ENCODE data around the gene CEL. TPM values are rescaled to one million over a fixed set of nuclear protein-coding genes. Genes with fewer than 3 reads are reported as not detected.
A peak's percentile ranks its signal among the peaks of the same experiment; 100 is the strongest.

CEL gene
- total RNA-seq, 1 experiment from 2014 or later, result 6.9 TPM

- CTCF ChIA-PET, result interaction anchor here (3.1 kb wide), 1 partner anchor 24 kb away, joined by 20 read pairs; no protein-coding TSS in a partner anchor
Observed at GRCh38 chr9:133120501-133121197, 58.9 kb downstream of the CEL start.

More at GRCh38 chr9:133120501-133121197, 58.9 kb downstream of the CEL start:
- H3K4me2 ChIP-seq (ENCODE audit: low read length), result peak overlapping the region; percentile 97
- H3K79me2 ChIP-seq (ENCODE audit: insufficient read depth, low read length), result peaks cover 34% of the 10 kb centered on the region
- RAD21 ChIA-PET (ENCODE audit: low non-redundant PET in 1 of 2, low total read pairs in 2 of 2, uncharacterized antibody in 2 of 2, unreplicated experiment in 2 of 2), result no interaction called here
- no peak overlapping the region for H2AFZ ChIP-seq (ENCODE audit: low read depth, low read length, poor library complexity, severe bottlenecking)
- H3K9ac ChIP-seq (ENCODE audit: low read length), result peak overlapping the region; percentile 85
- TF ChIP-seq POLR2A (IDR thresholded peaks at IDR 0.05; ENCODE audit: borderline replicate concordance, extremely low read depth, insufficient read depth, insufficient read length), result peak; percentile 37
- TF ChIP-seq YY1 (IDR thresholded peaks at IDR 0.05; ENCODE audit: extremely low read depth, insufficient replicate concordance, low read depth, low read length), result no peak
- TF ChIP-seq ZFX (IDR thresholded peaks at IDR 0.05), result peak; percentile 83; the same call in 1 of the 2 replicates
- no peak for TF ChIP-seq TCF7L2 (IDR thresholded peaks at IDR 0.05; ENCODE audit: borderline replicate concordance, extremely low read depth, insufficient read depth, insufficient read length)
- no peak for TF ChIP-seq RAD21 (IDR thresholded peaks at IDR 0.05; ENCODE audit: low read depth)
- DNase-seq (ENCODE audit: low read depth, low spot score) (no peak), ATAC-seq (peak; percentile 20)
- peak overlapping the region; percentile 79 for H3K27ac ChIP-seq (ENCODE audit: low read depth, low read length)
- H3K9me3 ChIP-seq (ENCODE audit: control insufficient read depth in 1 of 2, insufficient read depth in 1 of 2, low read depth in 1 of 2, low read length in 2 of 2), result no peaks in the 10 kb centered on the region
- peak overlapping the region; percentile 62 to 80 for H3K4me3 ChIP-seq (replicated peaks in 1 of 2; ENCODE audit: low read depth in 1 of 2, low read length in 2 of 2)
- peaks cover 8 to 39% of the 10 kb centered on the region in 2 experiments for H3K4me1 ChIP-seq (ENCODE audit: control insufficient read depth in 1 of 2, insufficient read depth in 2 of 2, low read length in 2 of 2)
- no peaks in the 10 kb centered on the region for H3K27me3 ChIP-seq (ENCODE audit: insufficient read depth, low read length)
- H3K9me2 ChIP-seq (ENCODE audit: insufficient read depth), result no peaks in the 10 kb centered on the region
- intact Hi-C loops (cut with micrococcal nuclease), result loop anchor here (2.0 kb wide), 1 partner anchor 28 kb away; no protein-coding TSS in a partner anchor
- POLR2A ChIA-PET, result no interaction called here
- H3K36me3 ChIP-seq (ENCODE audit: control insufficient read depth in 1 of 2, insufficient read depth in 2 of 2, low read length in 2 of 2), result no peaks in the 10 kb centered on the region
- H4K20me1 ChIP-seq (ENCODE audit: insufficient read depth), result no peaks in the 10 kb centered on the region
- BruUV-seq (replicated peaks), result no TSS peak

Small RNA genes within 50 kb of the gene (microRNA-seq; reads per million reads assigned to microRNA genes)
- 10.5 reads per million, percentile 30 among the genes with 10 or more reads in this experiment for gene MIR6877 (ENCODE audit: borderline number of aligned reads)

Other genes with a start within 250 kb of the CEL start
- 2.5 TPM for gene AK8, start 183.7 kb upstream of the CEL start, total RNA-seq (2021; ENCODE audit: unreplicated experiment)
- gene SPACA9, start 183.1 kb upstream of the CEL start, total RNA-seq (2021; ENCODE audit: unreplicated experiment), result 8.0 TPM
- gene TSC1, start 117.4 kb upstream of the CEL start, total RNA-seq (2021; ENCODE audit: unreplicated experiment), result 34.5 TPM
- 0.20 TPM for gene GFI1B, start 83.3 kb upstream of the CEL start, total RNA-seq (2021; ENCODE audit: unreplicated experiment)
- gene GTF3C5, start 31.0 kb upstream of the CEL start, total RNA-seq (2021; ENCODE audit: unreplicated experiment), result 95.1 TPM
- gene RALGDS, start 59.3 kb downstream of the CEL start, total RNA-seq (2021; ENCODE audit: unreplicated experiment), result 36.1 TPM
- 0.34 TPM for gene GBGT1, start 101.9 kb downstream of the CEL start, total RNA-seq (2021; ENCODE audit: unreplicated experiment)
- gene OBP2B, start 147.3 kb downstream of the CEL start, total RNA-seq (2021; ENCODE audit: unreplicated experiment), result not detected
- 1.2 TPM for gene ABO, start 213.2 kb downstream of the CEL start, total RNA-seq (2021; ENCODE audit: unreplicated experiment)